Lung (tissue), 12 donors: ENCODE data around the gene ACACA. TPM values are rescaled to one million over a fixed set of nuclear protein-coding genes. Genes with fewer than 3 reads are reported as not detected.

Experiments
- ATAC-seq: fragments of 200-7000 bp; cut with Tn5 transposase; one replicate; pipeline ENCODE4 v1.9.1; 2020; ENCODE audit warnings: moderate number of reproducible peaks; ENCODE audit not compliant: insufficient read depth, low FRiP score
- DNase-seq, 3 donors: peaks; one replicate each; pipeline ENCODE4 v3.0.0-alpha.2; 2013 to 2017
- H3K27ac ChIP-seq, 2 donors: one replicate each; pipeline ENCODE4 v1.5.1; 2013; ENCODE audit warnings: mild to moderate bottlenecking in 2 of 2, moderate library complexity in 2 of 2, control low read depth in 1 of 2, inconsistent platforms in 1 of 2, low read depth in 1 of 2, low read length in 1 of 2
- H3K27me3 ChIP-seq, 3 donors: one replicate each; pipeline ENCODE4 v1.5.1; 2013; ENCODE audit warnings: low read length in 2 of 3; ENCODE audit not compliant: control insufficient read depth in 3 of 3, insufficient read depth in 3 of 3
- H3K36me3 ChIP-seq, 4 donors: one replicate each; pipeline ENCODE4 v1.5.1; 2013; ENCODE audit warnings: low read length in 4 of 4, mild to moderate bottlenecking in 1 of 4, moderate library complexity in 1 of 4; ENCODE audit not compliant: control insufficient read depth in 4 of 4, insufficient read depth in 4 of 4
- H3K4me1 ChIP-seq, 5 donors: one replicate each; pipeline ENCODE4 v1.5.1; 2013; ENCODE audit warnings: low read length in 5 of 5, mild to moderate bottlenecking in 2 of 5, moderate library complexity in 1 of 5; ENCODE audit not compliant: control insufficient read depth in 5 of 5, insufficient read depth in 5 of 5
- H3K4me3 ChIP-seq: one replicate; pipeline ENCODE4 v1.5.1; 2013; ENCODE audit warnings: mild to moderate bottlenecking, control low read depth, moderate library complexity
- H3K9ac ChIP-seq, 2 donors: one replicate each; pipeline ENCODE4 v1.5.1; 2013; ENCODE audit warnings: low read length in 2 of 2, control low read depth in 1 of 2; ENCODE audit not compliant: insufficient read depth in 1 of 2
- H3K9me3 ChIP-seq, 4 donors: one replicate each; pipeline ENCODE4 v1.5.1; 2013; ENCODE audit warnings: low read length in 3 of 4, mild to moderate bottlenecking in 1 of 4, moderate library complexity in 1 of 4; ENCODE audit not compliant: control insufficient read depth in 4 of 4, insufficient read depth in 3 of 4
- WGBS, 2 donors: extraction: QIAGEN DNeasy Blood & Tissue Kit; methylation state at CpG; one replicate each; pipeline ENCODE4 v1.1.7; 2013; 5-methylcytosine and 5-hydroxymethylcytosine counted together
- polyA plus RNA-seq, 2 donors: library from polyadenylated mRNA; stranded (reverse); fragments of 200-250 nt; gene quantifications; one replicate each; pipeline ENCODE4 v1.2.1, GENCODE V29; 2013
- total RNA-seq, 2 donors: library from RNA; depleted of rRNA in 1 of 2; stranded (reverse); fragments of >200 nt in 1 of 2; gene quantifications; one replicate each; pipeline ENCODE4 v1.2.1, GENCODE V29; 2014 to 2021
- TF ChIP-seq, protein P1 (sequence below): IDR thresholded peaks from 2 replicates; pipeline ENCODE4 v1.5.1; 2012; ENCODE audit warnings: mild to moderate bottlenecking; ENCODE audit errors: control extremely low read depth, extremely low read depth
- donor health status: control.
- donor health status: control.
- donor health status: Bipolar disorder and iron deficiency.
- donor health status: healthy.
- donor health status: DM: yes; HTN: yes; CAD: no.

Gene ACACA
- total and polyA plus RNA-seq, 4 donors, result 26.0 to 111 (median 55.6) TPM

DNA sequence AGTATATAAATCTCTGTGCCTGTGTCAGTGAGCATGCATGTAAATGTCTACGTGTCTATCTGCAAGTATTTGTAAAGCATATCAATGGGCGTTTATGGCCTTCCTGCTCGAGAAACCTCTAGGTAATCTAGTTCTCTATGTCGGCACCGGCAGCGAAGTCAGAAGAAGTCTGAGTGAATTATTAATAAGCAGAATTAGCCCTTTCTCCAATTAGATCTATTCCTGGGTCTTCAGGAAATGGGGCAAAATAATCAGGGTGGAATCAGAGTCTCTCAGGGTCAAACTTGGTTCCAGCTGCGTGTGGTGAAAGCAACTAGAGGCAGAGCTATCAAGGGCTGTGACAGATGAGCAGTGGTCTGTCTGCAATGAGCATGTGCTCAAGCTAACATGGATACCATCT is 30.9 kb downstream of the ACACA start, which contains the start of gene C17orf78:
TSS of gene C17orf78 (plus strand) at position 280 of the 400 bp plus-strand sequence. CDS start at position 388, 108 bp downstream.
- TF ChIP-seq, protein P1, sequence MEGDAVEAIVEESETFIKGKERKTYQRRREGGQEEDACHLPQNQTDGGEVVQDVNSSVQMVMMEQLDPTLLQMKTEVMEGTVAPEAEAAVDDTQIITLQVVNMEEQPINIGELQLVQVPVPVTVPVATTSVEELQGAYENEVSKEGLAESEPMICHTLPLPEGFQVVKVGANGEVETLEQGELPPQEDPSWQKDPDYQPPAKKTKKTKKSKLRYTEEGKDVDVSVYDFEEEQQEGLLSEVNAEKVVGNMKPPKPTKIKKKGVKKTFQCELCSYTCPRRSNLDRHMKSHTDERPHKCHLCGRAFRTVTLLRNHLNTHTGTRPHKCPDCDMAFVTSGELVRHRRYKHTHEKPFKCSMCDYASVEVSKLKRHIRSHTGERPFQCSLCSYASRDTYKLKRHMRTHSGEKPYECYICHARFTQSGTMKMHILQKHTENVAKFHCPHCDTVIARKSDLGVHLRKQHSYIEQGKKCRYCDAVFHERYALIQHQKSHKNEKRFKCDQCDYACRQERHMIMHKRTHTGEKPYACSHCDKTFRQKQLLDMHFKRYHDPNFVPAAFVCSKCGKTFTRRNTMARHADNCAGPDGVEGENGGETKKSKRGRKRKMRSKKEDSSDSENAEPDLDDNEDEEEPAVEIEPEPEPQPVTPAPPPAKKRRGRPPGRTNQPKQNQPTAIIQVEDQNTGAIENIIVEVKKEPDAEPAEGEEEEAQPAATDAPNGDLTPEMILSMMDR, result no peak
- Histone ChIP-seq H3K4me3 (no peak within 1 kb of the TSS), H3K9me3 (no peaks in the 10 kb centered on the region), H3K27ac (no peak within 1 kb of the TSS), H3K36me3 (no peaks in the 10 kb centered on the region), H3K4me1 (no peaks in the 10 kb centered on the region), H3K9ac (no peak within 1 kb of the TSS), H3K27me3 (no peaks in the 10 kb centered on the region)
- ATAC-seq (no peak), DNase-seq (no peak)
- 94 to 96% methylated on average over 7 of the region's 7 CpGs for WGBS, 2 donors

GRCh38 chr17:37373530-37374159 is 33.0 kb downstream of the ACACA start:
- 8 to 10% methylated on average over 4 of the region's 4 CpGs for WGBS, 2 donors
- ATAC-seq, result peak; percentile 91

DNA sequence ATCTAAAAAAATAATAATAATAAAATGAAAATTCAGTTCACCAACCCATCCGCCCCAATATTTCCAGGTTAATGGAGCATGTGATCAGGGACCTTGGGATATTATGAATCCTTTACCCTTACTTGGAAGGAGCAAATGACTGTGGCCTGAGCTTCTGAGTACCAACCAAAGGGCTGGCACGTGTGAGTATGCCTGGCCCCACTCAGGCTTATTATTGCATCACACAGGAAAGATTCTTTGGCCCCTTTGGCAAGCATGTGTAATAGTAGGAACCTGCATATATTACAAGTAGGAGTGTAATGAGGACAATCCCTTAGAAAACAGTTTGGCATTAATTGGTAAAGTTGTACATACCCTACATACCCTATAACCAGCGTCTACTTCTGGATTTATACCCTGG is 38.1 kb downstream of the ACACA start:
- TF ChIP-seq, protein P1, result no peak
- WGBS, 2 donors, result 65 to 72% methylated on average over 3 of the region's 3 CpGs
- DNase-seq (no peak), ATAC-seq (no peak)
- Histone ChIP-seq H3K36me3 (no peaks in the 10 kb centered on the region), H3K9me3 (no peaks in the 10 kb centered on the region), H3K4me1 (no peaks in the 10 kb centered on the region), H3K4me3 (no peak overlapping the region), H3K27me3 (no peaks in the 10 kb centered on the region), H3K9ac (no peak overlapping the region), H3K27ac (no peak overlapping the region)

More at GRCh38 chr17:37373530-37374159, 33.0 kb downstream of the ACACA start:
- Histone ChIP-seq H3K27me3 (no peaks in the 10 kb centered on the region), H3K27ac (no peak overlapping the region), H3K4me3 (no peak overlapping the region), H3K9me3 (no peaks in the 10 kb centered on the region), H3K4me1 (no peaks in the 10 kb centered on the region), H3K36me3 (no peaks in the 10 kb centered on the region), H3K9ac (no peak overlapping the region)
- peak; percentile 72 to 89 (median 84) for DNase-seq
- TF ChIP-seq, protein P1, result peak; percentile 100
